ENCODE results near the gene TTYH3.
"Not testable (repeated sequence)": the region's sequence is repeated elsewhere in the genome, so short reads cannot be mapped to it uniquely, and the experiment has no call there.

Gene TTYH3

GRCh38 chr7:2691932-2692439, 60.2 kb downstream of the TTYH3 start:
- H3K4me3 ChIP-seq (ENCODE audit: low read length in 2 of 2); H3K27ac ChIP-seq (ENCODE audit: low read length); H3K36me3 ChIP-seq (ENCODE audit: control insufficient read depth in 2 of 2, insufficient read depth in 2 of 2, low read length in 2 of 2); H3K9ac ChIP-seq (ENCODE audit: low read length in 2 of 2); H3K9me3 ChIP-seq (ENCODE audit: control insufficient read depth in 2 of 2, low read length in 2 of 2): not testable (repeated sequence)
- H3K4me1 ChIP-seq (ENCODE audit: control insufficient read depth, insufficient read depth, low read length): peaks cover 13% of the 10 kb centered on the region
- H3K27me3 ChIP-seq (ENCODE audit: control insufficient read depth in 1 of 2, insufficient read depth in 2 of 2, low read length in 2 of 2): peaks cover 14 to 26% of the 10 kb centered on the region in 2 donors

GRCh38 chr7:2692543-2692942, 60.8 kb downstream of the TTYH3 start:
- peaks cover 9 to 21% of the 10 kb centered on the region in 2 donors for H3K27me3 ChIP-seq (ENCODE audit: control insufficient read depth in 1 of 2, insufficient read depth in 2 of 2, low read length in 2 of 2)
- H3K9ac ChIP-seq (ENCODE audit: low read length in 2 of 2): no peak overlapping the region
- H3K9me3 ChIP-seq (ENCODE audit: control insufficient read depth in 2 of 2, low read length in 2 of 2): no peaks in the 10 kb centered on the region
- no peak overlapping the region for H3K27ac ChIP-seq (ENCODE audit: low read length)
- no peaks in the 10 kb centered on the region for H3K36me3 ChIP-seq (ENCODE audit: control insufficient read depth in 2 of 2, insufficient read depth in 2 of 2, low read length in 2 of 2)
- H3K4me3 ChIP-seq (ENCODE audit: low read length in 2 of 2): no peak overlapping the region
- H3K4me1 ChIP-seq (ENCODE audit: control insufficient read depth, insufficient read depth, low read length): peaks cover 12% of the 10 kb centered on the region

- H3K36me3 ChIP-seq (ENCODE audit: control insufficient read depth in 2 of 2, insufficient read depth in 2 of 2, low read length in 2 of 2); H3K4me1 ChIP-seq (ENCODE audit: control insufficient read depth, insufficient read depth, low read length); H3K27ac ChIP-seq (ENCODE audit: low read length); H3K9me3 ChIP-seq (ENCODE audit: control insufficient read depth in 2 of 2, low read length in 2 of 2); H3K9ac ChIP-seq (ENCODE audit: low read length in 2 of 2); H3K4me3 ChIP-seq (ENCODE audit: low read length in 2 of 2): not testable (repeated sequence)
- H3K27me3 ChIP-seq (ENCODE audit: control insufficient read depth in 1 of 2, insufficient read depth in 2 of 2, low read length in 2 of 2): peaks cover 5 to 12% of the 10 kb centered on the region in 2 donors
These were observed 61.8 kb downstream of the TTYH3 start for GRCh38 chr7:2693420-2694121.

- not testable (repeated sequence) for H3K9ac ChIP-seq (ENCODE audit: low read length in 2 of 2); H3K9me3 ChIP-seq (ENCODE audit: control insufficient read depth in 2 of 2, low read length in 2 of 2); H3K27ac ChIP-seq (ENCODE audit: low read length); H3K4me3 ChIP-seq (ENCODE audit: low read length in 2 of 2); H3K27me3 ChIP-seq (ENCODE audit: control insufficient read depth in 1 of 2, insufficient read depth in 2 of 2, low read length in 2 of 2); H3K36me3 ChIP-seq (ENCODE audit: control insufficient read depth in 2 of 2, insufficient read depth in 2 of 2, low read length in 2 of 2); H3K4me1 ChIP-seq (ENCODE audit: control insufficient read depth, insufficient read depth, low read length)
These were observed 62.3 kb downstream of the TTYH3 start for GRCh38 chr7:2694122-2694436.

- no peak overlapping the region for H3K4me3 ChIP-seq (ENCODE audit: low read length in 2 of 2)
- no peaks in the 10 kb centered on the region for H3K9me3 ChIP-seq (ENCODE audit: control insufficient read depth in 2 of 2, low read length in 2 of 2)
- H3K4me1 ChIP-seq (ENCODE audit: control insufficient read depth, insufficient read depth, low read length): peaks cover 5% of the 10 kb centered on the region
- no peak overlapping the region for H3K27ac ChIP-seq (ENCODE audit: low read length)
- H3K27me3 ChIP-seq (ENCODE audit: control insufficient read depth in 1 of 2, insufficient read depth in 2 of 2, low read length in 2 of 2): no peaks in the 10 kb centered on the region
- H3K9ac ChIP-seq (ENCODE audit: low read length in 2 of 2): no peak overlapping the region
- H3K36me3 ChIP-seq (ENCODE audit: control insufficient read depth in 2 of 2, insufficient read depth in 2 of 2, low read length in 2 of 2): no peaks in the 10 kb centered on the region
These were observed 66.9 kb downstream of the TTYH3 start for GRCh38 chr7:2698581-2699288.

- Histone ChIP-seq H3K27ac (ENCODE audit: low read length) (no peak overlapping the region), H3K27me3 (ENCODE audit: control insufficient read depth in 1 of 2, insufficient read depth in 2 of 2, low read length in 2 of 2) (no peaks in the 10 kb centered on the region), H3K4me3 (ENCODE audit: low read length in 2 of 2) (no peak overlapping the region), H3K9me3 (ENCODE audit: control insufficient read depth in 2 of 2, low read length in 2 of 2) (no peaks in the 10 kb centered on the region), H3K9ac (ENCODE audit: low read length in 2 of 2) (no peak overlapping the region), H3K36me3 (ENCODE audit: control insufficient read depth in 2 of 2, insufficient read depth in 2 of 2, low read length in 2 of 2) (no peaks in the 10 kb centered on the region), H3K4me1 (ENCODE audit: control insufficient read depth, insufficient read depth, low read length) (peaks cover 5% of the 10 kb centered on the region)
These were observed 67.5 kb downstream of the TTYH3 start for GRCh38 chr7:2699289-2699620.

- Histone ChIP-seq H3K9ac (ENCODE audit: low read length in 2 of 2) (no peak overlapping the region), H3K36me3 (ENCODE audit: control insufficient read depth in 2 of 2, insufficient read depth in 2 of 2, low read length in 2 of 2) (no peaks in the 10 kb centered on the region), H3K4me1 (ENCODE audit: control insufficient read depth, insufficient read depth, low read length) (peaks cover 5% of the 10 kb centered on the region), H3K27me3 (ENCODE audit: control insufficient read depth in 1 of 2, insufficient read depth in 2 of 2, low read length in 2 of 2) (no peaks in the 10 kb centered on the region), H3K27ac (ENCODE audit: low read length) (no peak overlapping the region), H3K9me3 (ENCODE audit: control insufficient read depth in 2 of 2, low read length in 2 of 2) (peaks cover 0 to 3% of the 10 kb centered on the region in 2 donors), H3K4me3 (ENCODE audit: low read length in 2 of 2) (no peak overlapping the region)
These were observed 68.5 kb downstream of the TTYH3 start for GRCh38 chr7:2700141-2700850.

- Histone ChIP-seq H3K27me3 (ENCODE audit: control insufficient read depth in 1 of 2, insufficient read depth in 2 of 2, low read length in 2 of 2) (no peaks in the 10 kb centered on the region), H3K9me3 (ENCODE audit: control insufficient read depth in 2 of 2, low read length in 2 of 2) (peaks cover 0 to 3% of the 10 kb centered on the region in 2 donors), H3K9ac (ENCODE audit: low read length in 2 of 2) (no peak overlapping the region), H3K27ac (ENCODE audit: low read length) (no peak overlapping the region), H3K36me3 (ENCODE audit: control insufficient read depth in 2 of 2, insufficient read depth in 2 of 2, low read length in 2 of 2) (no peaks in the 10 kb centered on the region), H3K4me3 (ENCODE audit: low read length in 2 of 2) (no peak overlapping the region), H3K4me1 (ENCODE audit: control insufficient read depth, insufficient read depth, low read length) (peaks cover 5% of the 10 kb centered on the region)
These were observed 69.6 kb downstream of the TTYH3 start for GRCh38 chr7:2701424-2701823.

GRCh38 chr7:2701832-2702593, 70.2 kb downstream of the TTYH3 start:
- Histone ChIP-seq H3K9ac (ENCODE audit: low read length in 2 of 2) (no peak overlapping the region), H3K36me3 (ENCODE audit: control insufficient read depth in 2 of 2, insufficient read depth in 2 of 2, low read length in 2 of 2) (no peaks in the 10 kb centered on the region), H3K27me3 (ENCODE audit: control insufficient read depth in 1 of 2, insufficient read depth in 2 of 2, low read length in 2 of 2) (no peaks in the 10 kb centered on the region), H3K4me1 (ENCODE audit: control insufficient read depth, insufficient read depth, low read length) (peaks cover 5% of the 10 kb centered on the region), H3K4me3 (ENCODE audit: low read length in 2 of 2) (no peak overlapping the region), H3K27ac (ENCODE audit: low read length) (no peak overlapping the region), H3K9me3 (ENCODE audit: control insufficient read depth in 2 of 2, low read length in 2 of 2) (peaks cover 0 to 3% of the 10 kb centered on the region in 2 donors)

- Histone ChIP-seq H3K9me3 (ENCODE audit: control insufficient read depth in 2 of 2, low read length in 2 of 2) (peaks cover 0 to 3% of the 10 kb centered on the region in 2 donors), H3K27me3 (ENCODE audit: control insufficient read depth in 1 of 2, insufficient read depth in 2 of 2, low read length in 2 of 2) (no peaks in the 10 kb centered on the region), H3K9ac (ENCODE audit: low read length in 2 of 2) (no peak overlapping the region), H3K4me1 (ENCODE audit: control insufficient read depth, insufficient read depth, low read length) (peaks cover 5% of the 10 kb centered on the region), H3K27ac (ENCODE audit: low read length) (no peak overlapping the region), H3K4me3 (ENCODE audit: low read length in 2 of 2) (no peak overlapping the region), H3K36me3 (ENCODE audit: control insufficient read depth in 2 of 2, insufficient read depth in 2 of 2, low read length in 2 of 2) (no peaks in the 10 kb centered on the region)
These were observed 70.8 kb downstream of the TTYH3 start for GRCh38 chr7:2702594-2702957.
